Keratinocyte (primary cell): ENCODE results near the gene NDN.

Experiments used
- EZH2 ChIP-seq: IDR thresholded peaks from one replicate; pipeline ENCODE4 v1.6.1; 2012; ENCODE audit warnings: inconsistent platforms, mild to moderate bottlenecking, low read length, moderate library complexity
- TF ChIP-seq, protein P1 (sequence below), 3 experiments: IDR thresholded peaks in 1 of 3; conservative IDR thresholded peaks in 1 of 3; optimal IDR thresholded peaks in 1 of 3; 2 replicates in 2 of 3; 3 replicates in 1 of 3; pipeline versions ENCODE3 to v1.5.1; 2011; ENCODE audit warnings: low read length in 3 of 3, mild to moderate bottlenecking in 3 of 3, moderate library complexity in 2 of 3, control low read depth in 1 of 3, inconsistent platforms in 1 of 3; ENCODE audit not compliant: insufficient read depth in 2 of 3; ENCODE audit errors: extremely low read depth in 1 of 3

GRCh38 chr15:23686466-23687142 lies 501 bp downstream of the NDN start:
- TF ChIP-seq, protein P1, sequence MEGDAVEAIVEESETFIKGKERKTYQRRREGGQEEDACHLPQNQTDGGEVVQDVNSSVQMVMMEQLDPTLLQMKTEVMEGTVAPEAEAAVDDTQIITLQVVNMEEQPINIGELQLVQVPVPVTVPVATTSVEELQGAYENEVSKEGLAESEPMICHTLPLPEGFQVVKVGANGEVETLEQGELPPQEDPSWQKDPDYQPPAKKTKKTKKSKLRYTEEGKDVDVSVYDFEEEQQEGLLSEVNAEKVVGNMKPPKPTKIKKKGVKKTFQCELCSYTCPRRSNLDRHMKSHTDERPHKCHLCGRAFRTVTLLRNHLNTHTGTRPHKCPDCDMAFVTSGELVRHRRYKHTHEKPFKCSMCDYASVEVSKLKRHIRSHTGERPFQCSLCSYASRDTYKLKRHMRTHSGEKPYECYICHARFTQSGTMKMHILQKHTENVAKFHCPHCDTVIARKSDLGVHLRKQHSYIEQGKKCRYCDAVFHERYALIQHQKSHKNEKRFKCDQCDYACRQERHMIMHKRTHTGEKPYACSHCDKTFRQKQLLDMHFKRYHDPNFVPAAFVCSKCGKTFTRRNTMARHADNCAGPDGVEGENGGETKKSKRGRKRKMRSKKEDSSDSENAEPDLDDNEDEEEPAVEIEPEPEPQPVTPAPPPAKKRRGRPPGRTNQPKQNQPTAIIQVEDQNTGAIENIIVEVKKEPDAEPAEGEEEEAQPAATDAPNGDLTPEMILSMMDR (optimal IDR thresholded peaks at IDR 0.05 in 1 of 3, IDR thresholded peaks at IDR 0.05 in 1 of 3, conservative IDR thresholded peaks at IDR 0.05 in 1 of 3; ENCODE audit: extremely low read depth in 1 of 3, insufficient read depth in 2 of 3, low read length in 3 of 3) = no peak
- TF ChIP-seq EZH2 = no peak
